GM19328 (cell line): ENCODE measurements around the gene TRAK2.
A peak's percentile ranks its signal among the peaks of the same experiment; 100 is the strongest.
"Not testable (repeated sequence)": the region's sequence is repeated elsewhere in the genome, so short reads cannot be mapped to it uniquely, and the experiment has no call there.

Experiments used
- ATAC-seq: cut with Tn5 transposase; IDR thresholded peaks from one replicate; pipeline ENCODE4 v1.9.1; 2021; ENCODE audit warnings: mild to moderate bottlenecking, moderate library complexity; ENCODE audit not compliant: unreplicated experiment

Gene TRAK2

GRCh38 chr2:201451292-201452057 is at the start of gene TRAK2, which contains the start of gene STRADB:
Gene TRAK2 (minus strand): TSS chr2:201451458. CDS start chr2:201420507, 30,951 bp downstream.
Gene STRADB (plus strand): TSS chr2:201451740. CDS start chr2:201454841, 3,101 bp downstream.
- peak; percentile 94 for ATAC-seq

GRCh38 chr2:201500534-201500933 is 49.3 kb upstream of the TRAK2 start:
- no peak for ATAC-seq

GRCh38 chr2:201496785-201497184 is 45.5 kb upstream of the TRAK2 start:
- no peak for ATAC-seq

- no peak for ATAC-seq
Observed at GRCh38 chr2:201490291-201490690, 39.0 kb upstream of the TRAK2 start.

GRCh38 chr2:201484805-201485204 is 33.5 kb upstream of the TRAK2 start:
- ATAC-seq, result no peak

GRCh38 chr2:201483758-201484157 is 32.5 kb upstream of the TRAK2 start:
- not testable (repeated sequence) for ATAC-seq

GRCh38 chr2:201483342-201483741 is 32.1 kb upstream of the TRAK2 start:
- ATAC-seq, result no peak

- ATAC-seq, result no peak
Observed at GRCh38 chr2:201482543-201482942, 31.3 kb upstream of the TRAK2 start.

- ATAC-seq, result no peak
Observed at GRCh38 chr2:201472411-201472810, 21.2 kb upstream of the TRAK2 start.

GRCh38 chr2:201471732-201472393 is 20.6 kb upstream of the TRAK2 start:
- ATAC-seq, result no peak

- ATAC-seq, result no peak
Observed at GRCh38 chr2:201470821-201471731, 19.8 kb upstream of the TRAK2 start.

GRCh38 chr2:201467666-201468065 is 16.4 kb upstream of the TRAK2 start:
- no peak for ATAC-seq

GRCh38 chr2:201466050-201466675 is 14.9 kb upstream of the TRAK2 start:
- no peak for ATAC-seq

- ATAC-seq, result no peak
Observed at GRCh38 chr2:201465524-201465971, 14.3 kb upstream of the TRAK2 start.

- ATAC-seq, result no peak
Observed at GRCh38 chr2:201464547-201464946, 13.3 kb upstream of the TRAK2 start.

- no peak for ATAC-seq
Observed at GRCh38 chr2:201460532-201460931, 9.3 kb upstream of the TRAK2 start.

GRCh38 chr2:201458381-201458780 is 7.1 kb upstream of the TRAK2 start:
- no peak for ATAC-seq

- no peak for ATAC-seq
Observed at GRCh38 chr2:201452922-201453643, 1.8 kb upstream of the TRAK2 start.

- peak; percentile 36 for ATAC-seq
Observed at GRCh38 chr2:201452058-201452921, 1.0 kb upstream of the TRAK2 start.
